LNCAP (cell line): Measurements from ENCODE around the gene PRMT2.

ENCODE experiments used
- TF ChIP-seq, protein P1 (sequence below): fragments of 450-650 bp; IDR thresholded peaks from 2 replicates; pipeline ENCODE4 v1.5.1; 2017; ENCODE audit warnings: mild to moderate bottlenecking

PRMT2 gene

DNA sequence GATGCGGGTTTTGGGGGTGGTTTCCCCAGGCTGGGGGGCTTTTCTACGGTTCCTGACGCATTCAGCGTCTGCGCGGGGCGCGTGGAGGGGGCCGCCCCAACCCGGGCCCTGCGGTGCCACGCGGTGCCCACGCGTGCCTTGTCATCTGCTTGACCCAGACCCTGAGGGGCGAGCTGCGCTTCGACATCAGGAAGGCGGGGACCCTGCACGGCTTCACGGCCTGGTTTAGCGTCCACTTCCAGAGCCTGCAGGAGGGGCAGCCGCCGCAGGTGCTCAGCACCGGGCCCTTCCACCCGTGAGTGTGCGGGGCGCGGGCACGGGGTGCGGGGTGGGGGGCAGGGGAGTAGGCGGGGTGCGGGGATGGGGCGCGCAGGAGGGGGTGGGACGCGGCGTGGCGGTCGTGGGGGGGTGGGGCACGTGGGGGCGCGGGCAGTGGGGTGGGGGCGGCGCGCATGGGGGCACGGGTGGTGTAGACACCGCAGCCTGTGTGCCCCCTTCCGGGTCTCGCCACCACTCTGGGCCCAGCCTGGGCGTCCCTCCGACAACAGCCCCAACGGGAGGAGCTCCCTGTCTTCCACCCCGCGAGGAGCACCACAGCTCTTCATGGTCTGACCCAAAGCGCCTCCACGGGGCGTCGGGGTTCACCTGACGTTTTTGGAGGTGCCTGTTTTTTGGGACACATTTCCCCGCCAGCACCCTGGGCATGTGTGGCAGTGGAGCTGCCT, 26.3 kb downstream of the PRMT2 start:
- TF ChIP-seq, protein P1, sequence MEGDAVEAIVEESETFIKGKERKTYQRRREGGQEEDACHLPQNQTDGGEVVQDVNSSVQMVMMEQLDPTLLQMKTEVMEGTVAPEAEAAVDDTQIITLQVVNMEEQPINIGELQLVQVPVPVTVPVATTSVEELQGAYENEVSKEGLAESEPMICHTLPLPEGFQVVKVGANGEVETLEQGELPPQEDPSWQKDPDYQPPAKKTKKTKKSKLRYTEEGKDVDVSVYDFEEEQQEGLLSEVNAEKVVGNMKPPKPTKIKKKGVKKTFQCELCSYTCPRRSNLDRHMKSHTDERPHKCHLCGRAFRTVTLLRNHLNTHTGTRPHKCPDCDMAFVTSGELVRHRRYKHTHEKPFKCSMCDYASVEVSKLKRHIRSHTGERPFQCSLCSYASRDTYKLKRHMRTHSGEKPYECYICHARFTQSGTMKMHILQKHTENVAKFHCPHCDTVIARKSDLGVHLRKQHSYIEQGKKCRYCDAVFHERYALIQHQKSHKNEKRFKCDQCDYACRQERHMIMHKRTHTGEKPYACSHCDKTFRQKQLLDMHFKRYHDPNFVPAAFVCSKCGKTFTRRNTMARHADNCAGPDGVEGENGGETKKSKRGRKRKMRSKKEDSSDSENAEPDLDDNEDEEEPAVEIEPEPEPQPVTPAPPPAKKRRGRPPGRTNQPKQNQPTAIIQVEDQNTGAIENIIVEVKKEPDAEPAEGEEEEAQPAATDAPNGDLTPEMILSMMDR, result no peak

DNA sequence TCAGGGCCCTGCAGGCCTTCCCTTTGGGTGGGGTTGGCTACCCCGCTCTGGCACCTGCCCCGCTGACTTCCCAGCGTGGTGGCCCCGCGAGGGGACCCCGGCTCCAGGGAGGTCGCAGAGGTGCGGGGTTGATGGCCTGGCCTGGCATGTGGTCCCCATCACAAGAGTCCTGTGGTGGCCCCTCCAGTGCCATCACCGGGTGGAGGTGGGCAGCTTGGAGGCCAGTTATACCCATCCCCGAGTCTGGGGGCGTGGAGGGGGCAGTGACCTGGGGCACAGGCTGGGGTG, 26.8 kb downstream of the PRMT2 start:
- TF ChIP-seq, protein P1, result no peak

DNA sequence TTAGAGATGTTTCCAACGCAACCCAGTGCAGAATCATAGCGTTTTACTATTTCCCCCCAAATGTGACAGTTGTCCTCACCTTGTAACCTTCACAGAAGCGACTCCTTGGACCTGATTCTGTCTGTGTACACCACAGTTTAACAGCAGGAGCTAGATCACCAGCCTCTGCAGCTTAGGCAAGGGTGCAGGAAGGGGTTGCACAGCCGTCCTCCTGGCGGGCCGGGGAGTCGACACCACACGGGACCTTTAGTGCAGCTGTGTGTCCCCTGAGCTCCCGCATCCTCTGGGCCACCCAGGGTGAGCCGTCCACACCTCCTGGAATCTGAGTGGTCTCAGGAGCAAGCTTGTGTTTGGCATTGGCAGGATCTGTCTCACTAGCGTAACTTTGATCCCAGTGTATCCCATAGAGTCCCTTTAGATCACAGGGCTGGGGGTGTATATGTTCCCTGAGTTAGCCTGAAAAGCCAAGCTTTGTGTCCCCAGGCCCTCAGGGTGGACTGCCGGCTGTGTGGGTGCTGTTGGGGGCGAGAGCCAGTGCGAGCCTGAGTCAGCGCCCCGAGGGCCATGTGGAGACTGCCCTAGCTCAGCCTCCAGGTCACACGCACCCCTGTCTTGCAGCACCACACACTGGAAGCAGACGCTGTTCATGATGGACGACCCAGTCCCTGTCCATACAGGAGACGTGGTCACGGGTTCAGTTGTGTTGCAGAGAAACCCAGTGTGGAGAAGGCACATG, 27.5 kb downstream of the PRMT2 start:
- TF ChIP-seq, protein P1, result no peak

DNA sequence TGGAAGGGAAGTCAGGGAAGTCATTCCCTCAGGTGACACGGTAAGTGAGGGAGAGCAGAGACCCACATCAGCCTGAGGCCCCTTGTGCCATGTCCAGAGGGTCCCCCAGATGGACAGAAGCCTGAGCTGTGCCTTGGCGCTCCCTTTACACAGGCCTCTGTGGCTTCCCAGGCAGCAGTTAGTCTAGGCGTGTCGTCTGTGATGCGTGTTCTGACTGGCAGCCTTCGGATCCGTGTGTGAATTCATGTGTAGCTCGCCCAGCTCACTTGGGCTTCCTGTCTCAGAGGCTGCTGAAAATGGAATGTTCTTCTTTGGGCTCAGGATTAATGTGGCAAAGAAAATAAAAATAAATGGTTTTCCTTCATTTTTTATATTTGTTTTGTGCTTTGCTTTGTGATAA, 28.3 kb downstream of the PRMT2 start:
- TF ChIP-seq, protein P1, result no peak

DNA sequence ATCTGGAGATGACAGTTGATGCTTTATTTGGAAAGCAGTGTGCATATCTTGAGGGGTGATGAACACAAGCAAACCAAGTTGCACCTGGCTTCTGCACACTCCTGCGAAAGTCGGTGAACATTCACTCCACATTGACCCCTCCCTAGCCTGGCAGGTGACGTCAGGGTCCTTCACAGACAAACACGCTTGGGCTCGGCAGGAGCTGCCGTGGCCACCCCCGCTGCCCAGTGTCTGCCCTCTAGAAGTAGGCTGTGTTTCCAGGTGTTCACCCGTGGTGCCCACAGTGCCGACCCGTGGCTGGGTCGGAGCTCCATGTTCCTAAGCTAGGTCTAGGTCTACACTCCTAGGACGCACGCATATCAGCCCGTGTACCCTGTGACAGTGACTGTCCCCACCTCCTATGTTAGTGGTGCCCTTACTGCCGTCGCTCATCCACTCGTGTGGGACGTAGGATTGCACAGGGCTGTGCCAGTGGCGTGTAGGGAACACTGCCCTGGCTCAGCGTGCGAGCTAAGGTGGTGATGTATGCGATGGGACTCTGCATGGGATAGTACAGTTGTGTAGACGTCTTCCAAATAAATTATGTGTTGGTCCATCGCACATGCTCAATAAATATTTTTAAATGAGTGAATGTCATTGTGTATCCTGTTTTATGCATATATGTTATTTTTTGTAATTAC, 29.0 kb downstream of the PRMT2 start:
- TF ChIP-seq, protein P1, result no peak

DNA sequence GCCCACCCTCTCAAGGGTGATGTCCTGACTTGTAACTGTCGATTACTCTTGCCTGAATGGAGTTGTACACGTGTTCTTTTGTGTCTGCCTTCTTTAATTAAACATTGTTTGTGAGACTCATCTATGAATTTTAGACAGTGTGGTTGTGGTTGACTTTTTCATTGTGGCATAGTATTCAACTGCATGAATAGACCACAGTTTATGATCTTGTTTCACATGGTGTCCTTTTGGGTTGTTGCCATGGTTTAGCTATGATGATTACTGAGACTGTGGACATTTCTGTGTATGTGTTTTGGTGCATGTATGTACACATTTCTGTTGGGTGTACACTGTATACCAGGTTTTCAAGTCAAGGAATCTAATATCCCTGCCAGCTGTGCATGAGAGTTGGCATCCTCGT, 30.1 kb downstream of the PRMT2 start:
- TF ChIP-seq, protein P1, result no peak

DNA sequence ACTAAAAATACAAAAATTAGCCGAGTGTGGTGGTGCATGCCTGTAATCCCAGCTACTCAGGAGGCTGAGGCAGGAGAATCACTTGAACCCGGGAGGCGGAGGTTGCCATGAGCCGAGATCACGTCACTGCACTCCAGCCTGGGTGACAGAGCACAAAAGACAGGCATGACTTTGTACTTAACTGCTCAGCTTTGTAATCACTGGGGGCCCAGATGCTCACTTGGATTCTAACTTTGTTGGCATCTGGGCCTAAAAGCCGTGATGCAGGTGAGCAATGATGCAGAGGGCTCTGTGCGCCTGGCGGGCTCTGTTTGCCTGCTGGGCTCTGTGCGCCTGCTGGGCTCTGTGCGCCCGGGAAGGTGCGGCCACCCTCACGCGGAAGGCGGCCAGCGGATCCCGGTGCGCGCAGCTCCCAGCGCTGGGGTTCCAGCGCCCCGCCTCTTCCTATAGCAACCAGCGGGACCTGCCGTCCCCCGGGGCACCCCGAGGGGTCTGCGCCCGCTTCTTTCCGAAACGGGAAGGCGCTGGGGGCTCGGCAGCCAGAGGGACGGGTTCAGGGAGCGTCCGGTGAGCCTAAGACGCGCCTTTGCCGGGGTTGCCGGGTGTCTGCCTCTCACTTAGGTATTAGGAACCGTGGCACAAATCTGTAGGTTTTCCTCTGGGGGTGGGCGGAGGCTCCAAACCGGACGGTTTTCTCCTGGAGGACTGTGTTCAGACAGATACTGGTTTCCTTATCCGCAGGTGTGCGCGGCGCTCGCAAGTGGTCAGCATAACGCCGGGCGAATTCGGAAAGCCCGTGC, 31.7 kb downstream of the PRMT2 start:
- TF ChIP-seq, protein P1, result no peak
